ENCODE measurements around the gene DPP10. TPM values are rescaled to one million over a fixed set of nuclear protein-coding genes. Genes with fewer than 3 reads are reported as not detected.

DPP10 gene
- total RNA-seq, 1 experiment from 2014 or later, result not detected

DNA sequence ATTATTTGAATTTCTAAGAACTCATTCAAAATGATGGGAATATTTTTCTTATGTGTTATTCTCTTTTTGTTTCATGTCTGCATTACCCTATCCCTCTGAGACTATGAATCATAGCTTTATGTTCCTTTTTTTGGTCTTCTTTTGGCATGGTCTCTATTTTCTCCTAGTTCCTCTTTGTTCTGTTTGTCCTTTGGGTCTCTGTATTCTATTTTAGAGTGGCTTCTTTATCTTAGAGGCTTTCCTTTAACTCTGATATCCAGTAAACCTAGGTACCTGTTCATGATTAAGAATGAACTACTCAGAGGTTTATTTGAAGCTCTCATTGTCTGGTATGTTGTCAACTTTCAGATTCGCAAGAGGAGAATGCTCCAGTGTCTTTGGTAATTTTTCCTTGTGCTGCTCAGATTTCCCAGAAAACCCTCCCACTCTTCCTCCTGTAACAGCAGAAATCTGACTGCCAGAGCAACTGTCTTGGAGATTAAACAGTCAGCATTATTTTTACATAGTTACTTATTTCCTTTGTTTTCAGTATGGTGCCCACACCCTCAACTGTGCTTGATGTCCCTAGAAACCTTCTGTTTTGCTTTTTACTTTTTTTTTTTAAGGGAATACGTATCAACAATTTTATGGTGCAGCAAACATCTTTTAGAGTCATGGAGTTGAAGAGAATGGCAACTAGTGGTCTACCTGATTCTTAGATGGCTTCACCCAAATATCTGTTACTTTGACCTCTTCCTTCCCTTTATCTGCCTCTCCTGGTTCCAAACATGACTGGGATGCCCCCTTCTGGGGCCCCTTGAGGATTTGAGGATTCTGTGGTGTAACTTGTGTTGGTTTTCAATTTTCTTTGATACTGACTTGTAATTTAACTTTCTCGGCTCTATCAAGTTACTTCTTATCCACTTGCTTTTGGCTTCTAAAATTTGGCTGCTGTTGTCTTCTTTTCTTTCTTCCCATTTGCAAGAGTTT, 92.0 kb downstream of the DPP10 start:
- ChIA-PET CTCF (interaction anchor here (0.7 kb wide), 1 partner anchor 1300 kb away, joined by 5 read pairs; no protein-coding TSS in a partner anchor), POLR2A (interaction anchor here (0.7 kb wide), 1 partner anchor 538 kb away, joined by 3 read pairs; no protein-coding TSS in a partner anchor)
- TF ChIP-seq TCF7L2 (IDR thresholded peaks at IDR 0.05; ENCODE audit: low read depth, low read length) (no peak), REST (IDR thresholded peaks at IDR 0.05; ENCODE audit: insufficient read depth in 1 of 2, low read depth in 2 of 2, low read length in 1 of 2) (no peak), CTCF (IDR thresholded peaks at IDR 0.05) (no peak), POLR2AphosphoS5 (IDR thresholded peaks at IDR 0.05; ENCODE audit: low read depth, low read length) (no peak), SIN3A (IDR thresholded peaks at IDR 0.05; ENCODE audit: borderline replicate concordance, insufficient read depth, low read depth, low read length) (no peak)
- Histone ChIP-seq H3K9me3 (ENCODE audit: control insufficient read depth, insufficient read depth, low read depth, low read length) (no peaks in the 10 kb centered on the region), H3K4me1 (ENCODE audit: control insufficient read depth, insufficient read depth, low read length) (no peaks in the 10 kb centered on the region), H3K36me3 (ENCODE audit: control insufficient read depth, insufficient read depth, low read length) (no peaks in the 10 kb centered on the region), H3K27ac (ENCODE audit: low read length) (no peak overlapping the region), H3K4me3 (ENCODE audit: low read depth in 2 of 2, low read length in 2 of 2) (no peak overlapping the region), H3K27me3 (ENCODE audit: control insufficient read depth, insufficient read depth, low read length) (no peaks in the 10 kb centered on the region)
- DNase-seq (ENCODE audit: low read depth, low spot score), result no peak
- intact Hi-C loops (cut with micrococcal nuclease; ENCODE audit: unreplicated experiment), result no loop called here
- in situ Hi-C loops (cut with HindIII; ENCODE audit: low pct_unique_long_range_greater_than_20kb, low sequenced_read_pairs), result no loop called here
- no peak for ATAC-seq
- no TSS peak for BruUV-seq (replicated peaks)

DNA sequence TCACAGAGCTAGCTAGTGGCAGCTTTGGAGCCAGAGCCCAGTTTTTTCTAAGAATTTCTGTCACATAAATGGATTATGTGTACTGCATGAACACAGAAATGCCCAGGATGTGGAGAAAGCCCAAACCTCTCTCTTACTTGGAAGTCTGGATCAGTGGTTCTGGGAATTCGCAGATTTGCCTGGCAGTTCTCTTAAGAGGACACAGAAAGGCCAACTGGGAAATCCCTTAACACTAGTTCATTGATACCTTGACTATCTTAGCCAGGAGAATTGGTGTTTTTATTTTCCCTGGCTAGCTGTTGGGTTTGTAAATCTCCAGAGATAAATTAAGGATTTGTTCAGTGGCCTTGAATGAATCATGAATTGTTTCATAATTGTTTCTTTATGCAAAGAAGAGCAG, 95.3 kb downstream of the DPP10 start:
- ATAC-seq (no peak), DNase-seq (ENCODE audit: low read depth, low spot score) (no peak)
- no peaks in the 10 kb centered on the region for H3K36me3 ChIP-seq (ENCODE audit: control insufficient read depth, insufficient read depth, low read length)
- POLR2A ChIA-PET, result no interaction called here
- in situ Hi-C loops (cut with HindIII; ENCODE audit: low pct_unique_long_range_greater_than_20kb, low sequenced_read_pairs) (no loop called here), intact Hi-C loops (cut with micrococcal nuclease; ENCODE audit: unreplicated experiment) (no loop called here)
- no peak overlapping the region for H3K27ac ChIP-seq (ENCODE audit: low read length)
- H3K27me3 ChIP-seq (ENCODE audit: control insufficient read depth, insufficient read depth, low read length), result no peaks in the 10 kb centered on the region
- no peaks in the 10 kb centered on the region for H3K9me3 ChIP-seq (ENCODE audit: control insufficient read depth, insufficient read depth, low read depth, low read length)
- no TSS peak for BruUV-seq (replicated peaks)
- H3K4me3 ChIP-seq (ENCODE audit: low read depth in 2 of 2, low read length in 2 of 2), result no peak overlapping the region
- CTCF ChIA-PET, result interaction anchor here (0.6 kb wide), 1 partner anchor 58 kb away, joined by 3 read pairs; no protein-coding TSS in a partner anchor
- H3K4me1 ChIP-seq (ENCODE audit: control insufficient read depth, insufficient read depth, low read length), result no peaks in the 10 kb centered on the region
- no peak for TF ChIP-seq CTCF (IDR thresholded peaks at IDR 0.05)
- TF ChIP-seq TCF7L2 (IDR thresholded peaks at IDR 0.05; ENCODE audit: low read depth, low read length), result no peak
- no peak for TF ChIP-seq SIN3A (IDR thresholded peaks at IDR 0.05; ENCODE audit: borderline replicate concordance, insufficient read depth, low read depth, low read length)
- no peak for TF ChIP-seq POLR2AphosphoS5 (IDR thresholded peaks at IDR 0.05; ENCODE audit: low read depth, low read length)
- TF ChIP-seq REST (IDR thresholded peaks at IDR 0.05; ENCODE audit: insufficient read depth in 1 of 2, low read depth in 2 of 2, low read length in 1 of 2), result no peak
